NCI-H2029 treated with DMSO at 0.1 percent for 48 hours (cell line): ENCODE data around the gene GABRP.
"Not testable (repeated sequence)": the region's sequence is repeated elsewhere in the genome, so short reads cannot be mapped to it uniquely, and the experiment has no call there.

Experiments used
- DNase-seq: peaks from one replicate; lab custom pipeline; 2025; lab: John Stamatoyannopoulos, UW

Gene GABRP

GRCh38 chr5:170795154-170795553 lies 11.6 kb downstream of the GABRP start:
- DNase-seq, result no peak

GRCh38 chr5:170805666-170806065 lies 22.1 kb downstream of the GABRP start:
- no peak for DNase-seq

- DNase-seq, result peak; percentile 34
Observed at GRCh38 chr5:170809551-170809950, 26.0 kb downstream of the GABRP start.

GRCh38 chr5:170811719-170812118 lies 28.2 kb downstream of the GABRP start:
- DNase-seq, result no peak

- DNase-seq, result no peak
Observed at GRCh38 chr5:170813231-170813630, 29.7 kb downstream of the GABRP start.

GRCh38 chr5:170817195-170817594 lies 33.7 kb downstream of the GABRP start:
- no peak for DNase-seq

GRCh38 chr5:170818232-170818631 lies 34.7 kb downstream of the GABRP start:
- no peak for DNase-seq

- no peak for DNase-seq
Observed at GRCh38 chr5:170819824-170820223, 36.3 kb downstream of the GABRP start.

- peak; percentile 4 for DNase-seq
Observed at GRCh38 chr5:170821257-170821800, 37.8 kb downstream of the GABRP start.

- DNase-seq, result no peak
Observed at GRCh38 chr5:170826117-170826516, 42.6 kb downstream of the GABRP start.

GRCh38 chr5:170832241-170832640 lies 48.7 kb downstream of the GABRP start:
- no peak for DNase-seq

- not testable (repeated sequence) for DNase-seq
Observed at GRCh38 chr5:170833981-170834380, 50.5 kb downstream of the GABRP start.

GRCh38 chr5:170836226-170836625 lies 52.7 kb downstream of the GABRP start:
- no peak for DNase-seq

- DNase-seq, result no peak
Observed at GRCh38 chr5:170843870-170844269, 60.3 kb downstream of the GABRP start.

- DNase-seq, result no peak
Observed at GRCh38 chr5:170844651-170845050, 61.1 kb downstream of the GABRP start.

GRCh38 chr5:170846416-170846815 lies 62.9 kb downstream of the GABRP start:
- no peak for DNase-seq

- DNase-seq, result no peak
Observed at GRCh38 chr5:170846846-170847245, 63.3 kb downstream of the GABRP start.

GRCh38 chr5:170848033-170848432 lies 64.5 kb downstream of the GABRP start:
- DNase-seq, result no peak

- no peak for DNase-seq
Observed at GRCh38 chr5:170849374-170849773, 65.8 kb downstream of the GABRP start.

GRCh38 chr5:170854566-170854965 lies 71.0 kb downstream of the GABRP start:
- DNase-seq, result no peak

GRCh38 chr5:170857066-170857465 lies 73.5 kb downstream of the GABRP start:
- no peak for DNase-seq

GRCh38 chr5:170860415-170860814 lies 76.9 kb downstream of the GABRP start:
- no peak for DNase-seq

- DNase-seq, result no peak
Observed at GRCh38 chr5:170860818-170861666, 77.5 kb downstream of the GABRP start.

GRCh38 chr5:170861667-170861916 lies 78.1 kb downstream of the GABRP start:
- no peak for DNase-seq
